HG02763 (cell line): Measurements from ENCODE around the gene ERVK3-1.
"Not testable (repeated sequence)": the region's sequence is repeated elsewhere in the genome, so short reads cannot be mapped to it uniquely, and the experiment has no call there.

ENCODE experiments used
- ATAC-seq: cut with Tn5 transposase; IDR thresholded peaks from one replicate; pipeline ENCODE4 v1.9.1; 2021; ENCODE audit warnings: mild to moderate bottlenecking, moderate library complexity; ENCODE audit not compliant: unreplicated experiment

Gene ERVK3-1

GRCh38 chr19:58305065-58305931 lies at the start of gene ERVK3-1:
Gene ERVK3-1 (plus strand): TSS chr19:58305377. CDS start chr19:58312169, 6,792 bp downstream.
- peak; percentile 97 for ATAC-seq

- not testable (repeated sequence) for ATAC-seq
Observed at GRCh38 chr19:58258259-58258658, 46.9 kb upstream of the ERVK3-1 start.

GRCh38 chr19:58261600-58261967 lies 43.6 kb upstream of the ERVK3-1 start:
- no peak for ATAC-seq

- no peak for ATAC-seq
Observed at GRCh38 chr19:58261968-58262921, 42.9 kb upstream of the ERVK3-1 start.

GRCh38 chr19:58262922-58263296 lies 42.3 kb upstream of the ERVK3-1 start:
- no peak for ATAC-seq

GRCh38 chr19:58265100-58265499 lies 40.1 kb upstream of the ERVK3-1 start:
- no peak for ATAC-seq

- no peak for ATAC-seq
Observed at GRCh38 chr19:58268344-58268743, 36.8 kb upstream of the ERVK3-1 start.

GRCh38 chr19:58274771-58275201 lies 30.4 kb upstream of the ERVK3-1 start:
- no peak for ATAC-seq

GRCh38 chr19:58275564-58275963 lies 29.6 kb upstream of the ERVK3-1 start:
- no peak for ATAC-seq

GRCh38 chr19:58277197-58277596 lies 28.0 kb upstream of the ERVK3-1 start:
- ATAC-seq = no peak

- ATAC-seq = no peak
Observed at GRCh38 chr19:58277748-58278540, 27.2 kb upstream of the ERVK3-1 start.

- peak; percentile 93 for ATAC-seq
Observed at GRCh38 chr19:58278541-58279041, 26.6 kb upstream of the ERVK3-1 start, which contains the start of gene ZNF8. Gene ZNF8 (plus strand): TSS chr19:58278955. CDS start chr19:58279082, 127 bp downstream.

- ATAC-seq = peak; percentile 27
Observed at GRCh38 chr19:58279042-58279924, 25.9 kb upstream of the ERVK3-1 start.

- ATAC-seq = no peak
Observed at GRCh38 chr19:58279925-58280316, 25.3 kb upstream of the ERVK3-1 start.

GRCh38 chr19:58284199-58284598 lies 21.0 kb upstream of the ERVK3-1 start:
- no peak for ATAC-seq

GRCh38 chr19:58291943-58292342 lies 13.2 kb upstream of the ERVK3-1 start:
- ATAC-seq = no peak

- ATAC-seq = no peak
Observed at GRCh38 chr19:58294743-58295374, 10.3 kb upstream of the ERVK3-1 start.

- no peak for ATAC-seq
Observed at GRCh38 chr19:58296104-58296503, 9.1 kb upstream of the ERVK3-1 start.

GRCh38 chr19:58300620-58301019 lies 4.6 kb upstream of the ERVK3-1 start:
- ATAC-seq = no peak
